GM12864 (cell line): Measurements from ENCODE around the gene CDH23.

ENCODE experiments used
- DNase-seq: peaks from one replicate; pipeline ENCODE4 v3.0.0-alpha.2; 2011; ENCODE audit warnings: low read depth
- H3K4me3 ChIP-seq: 2 replicates; pipeline ENCODE4 v1.5.1; 2011; ENCODE audit warnings: mild to moderate bottlenecking, low read depth, low read length, control low read depth
- TF ChIP-seq, protein P1 (sequence below): IDR thresholded peaks from 2 replicates; pipeline ENCODE4 v1.5.1; 2011; ENCODE audit warnings: low read depth, mild to moderate bottlenecking, moderate library complexity, low read length, control low read depth, inconsistent platforms; ENCODE audit errors: missing control alignments

Gene CDH23

DNA sequence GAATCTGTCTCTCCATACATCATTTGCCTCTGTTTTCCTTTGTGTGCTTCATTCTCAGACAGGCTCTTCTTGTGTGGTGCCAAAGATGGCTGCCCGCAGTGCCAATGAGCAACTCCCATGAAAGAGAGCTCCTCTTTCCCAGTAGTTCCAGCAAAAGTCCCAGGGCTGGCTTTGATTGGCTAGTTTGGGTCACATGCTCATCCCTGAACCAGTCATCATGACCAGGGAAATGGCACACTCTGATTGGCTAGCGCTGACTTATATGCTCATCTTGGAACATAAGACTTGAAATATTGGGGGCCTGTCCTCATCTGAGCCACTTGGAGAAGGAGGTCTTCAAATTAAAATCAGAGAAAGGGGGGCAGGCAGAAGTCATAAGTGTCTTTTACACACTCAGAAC lies 112.7 kb downstream of the CDH23 start:
- DNase-seq, result no peak
- TF ChIP-seq, protein P1, sequence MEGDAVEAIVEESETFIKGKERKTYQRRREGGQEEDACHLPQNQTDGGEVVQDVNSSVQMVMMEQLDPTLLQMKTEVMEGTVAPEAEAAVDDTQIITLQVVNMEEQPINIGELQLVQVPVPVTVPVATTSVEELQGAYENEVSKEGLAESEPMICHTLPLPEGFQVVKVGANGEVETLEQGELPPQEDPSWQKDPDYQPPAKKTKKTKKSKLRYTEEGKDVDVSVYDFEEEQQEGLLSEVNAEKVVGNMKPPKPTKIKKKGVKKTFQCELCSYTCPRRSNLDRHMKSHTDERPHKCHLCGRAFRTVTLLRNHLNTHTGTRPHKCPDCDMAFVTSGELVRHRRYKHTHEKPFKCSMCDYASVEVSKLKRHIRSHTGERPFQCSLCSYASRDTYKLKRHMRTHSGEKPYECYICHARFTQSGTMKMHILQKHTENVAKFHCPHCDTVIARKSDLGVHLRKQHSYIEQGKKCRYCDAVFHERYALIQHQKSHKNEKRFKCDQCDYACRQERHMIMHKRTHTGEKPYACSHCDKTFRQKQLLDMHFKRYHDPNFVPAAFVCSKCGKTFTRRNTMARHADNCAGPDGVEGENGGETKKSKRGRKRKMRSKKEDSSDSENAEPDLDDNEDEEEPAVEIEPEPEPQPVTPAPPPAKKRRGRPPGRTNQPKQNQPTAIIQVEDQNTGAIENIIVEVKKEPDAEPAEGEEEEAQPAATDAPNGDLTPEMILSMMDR, result no peak
- H3K4me3 ChIP-seq, result no peak overlapping the region

DNA sequence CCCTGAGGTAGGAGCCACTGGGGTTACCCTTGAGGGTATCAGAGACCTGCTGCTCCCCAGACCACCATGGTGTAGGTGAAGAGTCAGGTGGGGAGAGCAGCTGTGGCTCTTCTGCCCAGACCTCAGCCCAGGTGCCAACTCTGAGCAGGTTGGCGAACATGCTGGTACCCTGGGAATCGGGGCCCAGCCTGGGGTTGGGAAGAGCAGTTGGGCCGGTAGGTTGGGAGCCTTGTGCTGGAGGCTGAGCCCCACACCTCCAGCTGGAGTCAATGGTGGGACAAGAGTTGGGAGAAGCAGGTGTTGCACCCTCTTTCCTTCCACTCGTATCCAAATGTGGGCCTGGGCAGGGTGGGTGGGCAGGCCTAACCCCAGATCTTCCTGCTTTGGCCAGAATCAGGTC lies 114.5 kb downstream of the CDH23 start:
- H3K4me3 ChIP-seq, result no peak overlapping the region
- TF ChIP-seq, protein P1, result no peak
- DNase-seq, result no peak

DNA sequence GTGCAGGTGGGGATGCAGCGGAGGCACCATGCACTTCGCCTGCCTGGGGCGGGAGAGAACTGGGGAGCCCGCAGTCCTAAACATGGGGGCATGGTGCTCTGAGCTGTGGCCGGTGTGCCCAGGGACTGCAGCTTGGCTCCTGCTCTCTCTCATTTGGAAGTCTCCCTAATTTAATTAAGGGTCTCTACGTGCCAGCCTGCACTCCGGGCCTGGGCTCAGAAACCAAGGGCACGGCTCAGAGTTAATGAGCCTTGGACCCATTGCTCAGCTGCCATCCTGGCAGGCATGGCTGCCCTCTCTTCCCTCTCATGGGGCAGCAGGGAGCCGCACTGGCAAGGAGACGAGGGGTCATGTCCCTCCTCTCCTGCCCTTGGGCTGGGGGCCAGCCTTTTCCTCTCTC lies 115.6 kb downstream of the CDH23 start:
- TF ChIP-seq, protein P1, result no peak
- DNase-seq, result no peak
- no peak overlapping the region for H3K4me3 ChIP-seq

DNA sequence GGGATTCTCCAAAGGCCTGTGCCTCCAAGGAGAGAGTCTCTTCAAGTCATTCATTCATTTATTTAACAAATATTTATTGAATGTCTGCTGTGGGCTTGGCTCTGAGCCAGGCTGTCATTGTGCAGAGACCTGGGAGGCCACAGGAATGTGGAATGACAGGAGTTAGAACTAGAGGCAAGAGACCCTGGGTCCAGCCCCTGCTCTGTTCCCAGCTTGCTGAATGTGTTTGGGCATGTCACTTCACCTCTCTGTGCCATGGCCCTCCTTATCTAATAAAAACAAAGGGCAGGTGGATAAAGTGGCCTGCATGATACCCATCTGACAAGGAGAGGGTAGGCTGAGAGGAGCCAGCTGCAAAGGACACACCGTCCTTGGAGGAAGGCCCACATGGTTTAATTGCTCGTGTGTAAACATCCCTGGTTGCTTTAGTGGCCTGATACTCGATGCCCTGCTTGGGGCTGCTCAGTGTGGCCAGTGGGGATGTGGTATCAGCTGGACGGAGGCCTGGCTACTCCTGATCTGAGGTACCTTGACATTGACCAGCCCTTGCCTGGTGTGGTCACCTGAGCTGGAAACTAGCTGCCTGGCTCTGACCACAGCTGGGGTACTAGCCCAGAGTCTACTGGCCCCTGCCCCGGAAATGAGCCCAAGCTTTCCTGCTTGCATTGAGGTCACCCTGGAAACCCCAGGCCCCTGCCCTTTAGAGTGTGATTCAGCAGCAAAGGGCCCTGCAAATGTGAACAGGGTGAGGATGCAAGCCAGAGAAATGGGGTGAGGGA lies 116.2 kb downstream of the CDH23 start:
- DNase-seq, result no peak
- no peak overlapping the region for H3K4me3 ChIP-seq
- TF ChIP-seq, protein P1, result no peak

DNA sequence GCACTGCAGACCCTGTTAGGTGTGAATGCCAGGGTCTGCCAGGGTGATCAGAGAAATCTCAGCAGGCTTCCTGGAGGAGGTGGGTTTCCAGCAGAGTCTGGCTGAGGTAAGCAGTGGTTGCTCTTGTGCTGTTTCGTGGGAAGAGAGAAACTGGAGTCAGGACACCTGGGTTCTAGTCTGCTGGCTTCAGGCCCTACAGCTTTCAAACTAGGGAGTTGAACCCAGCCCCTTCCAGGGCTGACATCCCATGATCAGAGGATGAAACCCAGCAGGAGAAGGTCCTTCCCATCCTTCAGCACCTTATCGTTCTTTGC lies 116.8 kb downstream of the CDH23 start:
- H3K4me3 ChIP-seq, result no peak overlapping the region
- DNase-seq, result no peak
- TF ChIP-seq, protein P1, result no peak

DNA sequence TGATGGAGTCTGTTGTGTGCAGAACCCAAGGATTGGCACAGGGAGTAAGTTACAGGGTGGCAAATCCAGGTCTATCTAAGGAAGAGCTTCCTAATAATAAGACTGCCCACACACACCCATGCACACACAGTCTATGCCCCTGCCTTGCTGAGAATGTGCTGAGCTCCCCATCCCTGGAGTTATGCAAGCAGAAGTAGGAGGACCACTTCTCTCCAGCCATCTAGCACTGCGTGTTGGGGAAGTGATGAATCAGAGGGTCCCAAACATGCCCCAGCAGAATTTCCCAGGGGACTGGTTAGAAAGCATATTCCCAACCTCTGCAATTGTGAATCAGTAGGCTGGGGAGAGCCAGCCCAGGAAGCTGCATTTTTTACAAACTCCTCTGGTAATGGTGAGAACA lies 117.2 kb downstream of the CDH23 start:
- no peak for DNase-seq
- no peak overlapping the region for H3K4me3 ChIP-seq
- TF ChIP-seq, protein P1, result no peak

DNA sequence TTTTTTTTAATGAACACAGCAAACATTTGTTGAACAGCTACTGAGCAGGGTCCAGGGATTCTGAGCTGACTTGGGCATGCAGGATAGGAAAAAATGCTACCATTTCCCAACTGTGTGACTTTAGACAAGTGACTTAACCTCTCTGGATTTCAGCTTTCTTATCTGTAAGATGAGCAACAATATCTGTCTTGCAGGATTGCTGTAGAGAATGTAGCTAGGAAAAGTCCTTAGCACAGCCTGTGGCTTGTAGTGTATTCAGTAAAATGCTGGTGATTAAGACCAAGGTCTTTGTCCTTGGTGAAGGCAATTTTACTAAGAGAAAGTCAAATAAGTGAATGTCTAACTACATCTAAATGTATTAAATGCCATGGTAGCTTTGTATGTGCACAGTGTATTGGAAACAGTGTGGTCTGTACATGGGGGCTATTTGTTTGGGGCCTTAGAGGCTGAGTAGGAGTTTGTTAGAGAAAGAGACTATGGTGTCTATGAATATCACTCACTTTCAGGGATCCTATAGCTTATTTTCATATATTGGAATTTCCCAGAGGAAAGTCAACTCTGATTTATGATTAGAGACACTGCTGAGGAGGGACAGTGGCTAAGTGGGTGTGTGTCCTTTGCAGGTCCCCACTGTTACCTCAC lies 118.9 kb downstream of the CDH23 start:
- no peak for DNase-seq
- H3K4me3 ChIP-seq, result no peak overlapping the region
- TF ChIP-seq, protein P1, result no peak
